ENCODE data around the gene DUSP22.
"Not testable (repeated sequence)": the region's sequence is repeated elsewhere in the genome, so short reads cannot be mapped to it uniquely, and the experiment has no call there.

DNA sequence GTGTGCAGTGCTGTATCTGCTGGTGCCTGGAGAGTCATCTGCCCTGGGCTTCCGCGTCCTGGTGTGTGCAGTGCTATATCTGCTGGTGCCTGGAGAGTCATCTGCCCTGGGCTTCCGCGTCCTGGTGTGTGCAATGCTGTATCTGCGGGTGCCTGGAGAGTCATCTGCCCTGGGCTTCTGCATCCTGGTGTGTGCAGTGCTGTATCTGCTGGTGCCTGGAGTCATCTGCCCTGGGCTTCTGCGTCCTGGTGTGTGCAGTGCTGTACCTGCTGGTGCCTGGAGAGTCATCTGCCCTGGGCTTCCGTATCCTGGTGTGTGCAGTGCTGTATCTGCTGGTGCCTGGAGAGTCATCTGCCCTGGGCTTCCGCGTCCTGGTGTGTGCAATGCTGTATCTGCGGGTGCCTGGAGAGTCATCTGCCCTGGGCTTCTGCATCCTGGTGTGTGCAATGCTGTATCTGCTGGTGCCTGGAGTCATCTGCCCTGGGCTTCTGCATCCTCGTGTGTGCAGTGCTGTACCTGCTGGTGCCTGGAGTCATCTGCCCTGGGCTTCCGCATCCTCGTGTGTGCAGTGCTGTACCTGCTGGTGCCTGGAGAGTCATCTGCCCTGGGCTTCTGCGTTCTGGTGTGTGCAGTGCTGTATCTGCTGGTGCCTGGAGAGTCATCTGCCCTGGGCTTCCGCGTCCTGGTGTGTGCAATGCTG is 33.0 kb downstream of the DUSP22 start:
- TF ChIP-seq, protein P1, sequence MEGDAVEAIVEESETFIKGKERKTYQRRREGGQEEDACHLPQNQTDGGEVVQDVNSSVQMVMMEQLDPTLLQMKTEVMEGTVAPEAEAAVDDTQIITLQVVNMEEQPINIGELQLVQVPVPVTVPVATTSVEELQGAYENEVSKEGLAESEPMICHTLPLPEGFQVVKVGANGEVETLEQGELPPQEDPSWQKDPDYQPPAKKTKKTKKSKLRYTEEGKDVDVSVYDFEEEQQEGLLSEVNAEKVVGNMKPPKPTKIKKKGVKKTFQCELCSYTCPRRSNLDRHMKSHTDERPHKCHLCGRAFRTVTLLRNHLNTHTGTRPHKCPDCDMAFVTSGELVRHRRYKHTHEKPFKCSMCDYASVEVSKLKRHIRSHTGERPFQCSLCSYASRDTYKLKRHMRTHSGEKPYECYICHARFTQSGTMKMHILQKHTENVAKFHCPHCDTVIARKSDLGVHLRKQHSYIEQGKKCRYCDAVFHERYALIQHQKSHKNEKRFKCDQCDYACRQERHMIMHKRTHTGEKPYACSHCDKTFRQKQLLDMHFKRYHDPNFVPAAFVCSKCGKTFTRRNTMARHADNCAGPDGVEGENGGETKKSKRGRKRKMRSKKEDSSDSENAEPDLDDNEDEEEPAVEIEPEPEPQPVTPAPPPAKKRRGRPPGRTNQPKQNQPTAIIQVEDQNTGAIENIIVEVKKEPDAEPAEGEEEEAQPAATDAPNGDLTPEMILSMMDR (IDR thresholded peaks at IDR 0.05), result not testable (repeated sequence)
- TF ChIP-seq JUND (IDR thresholded peaks at IDR 0.05); GATA2 (CRISPR knock-in tag; IDR thresholded peaks at IDR 0.05); POLR2AphosphoS5 (IDR thresholded peaks at IDR 0.05; ENCODE audit: low read depth, low read length); RAD21 (IDR thresholded peaks at IDR 0.05; ENCODE audit: low read length); TCF12 (IDR thresholded peaks at IDR 0.05); NRF1 (IDR thresholded peaks at IDR 0.05; ENCODE audit: low read depth, low read length); FOXM1 (IDR thresholded peaks at IDR 0.05; ENCODE audit: low read depth): not testable (repeated sequence)
- TF ChIP-seq, protein P2, sequence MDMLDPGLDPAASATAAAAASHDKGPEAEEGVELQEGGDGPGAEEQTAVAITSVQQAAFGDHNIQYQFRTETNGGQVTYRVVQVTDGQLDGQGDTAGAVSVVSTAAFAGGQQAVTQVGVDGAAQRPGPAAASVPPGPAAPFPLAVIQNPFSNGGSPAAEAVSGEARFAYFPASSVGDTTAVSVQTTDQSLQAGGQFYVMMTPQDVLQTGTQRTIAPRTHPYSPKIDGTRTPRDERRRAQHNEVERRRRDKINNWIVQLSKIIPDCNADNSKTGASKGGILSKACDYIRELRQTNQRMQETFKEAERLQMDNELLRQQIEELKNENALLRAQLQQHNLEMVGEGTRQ (IDR thresholded peaks at IDR 0.05; ENCODE audit: borderline replicate concordance, low read depth, low read length), result not testable (repeated sequence)
